ENCODE data around the gene TMSB10. TPM values are rescaled to one million over a fixed set of nuclear protein-coding genes. Genes with fewer than 3 reads are reported as not detected.

TMSB10 gene
- total and polyA plus RNA-seq, 2 donors (not counting 1 experiment from before 2014, with no cell fraction given) = 885 to 5,410 TPM

DNA sequence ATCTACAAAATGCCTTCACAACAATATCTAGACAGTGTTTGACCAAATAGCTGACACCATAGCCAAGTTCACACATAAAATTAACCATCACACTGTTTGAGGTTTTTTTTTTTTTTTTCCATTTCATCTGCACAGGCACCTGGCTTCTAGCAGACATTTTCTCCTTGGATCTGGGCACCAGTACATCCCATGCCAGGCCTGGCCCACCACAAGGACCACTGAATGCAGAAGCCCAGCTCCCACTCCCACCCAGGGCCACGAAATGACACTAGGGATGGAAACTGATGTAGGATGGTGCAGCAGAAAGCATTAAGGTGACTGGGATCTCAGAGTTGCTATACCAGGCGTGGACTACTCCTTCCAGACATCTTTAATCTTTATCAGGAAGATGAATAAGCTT lies 13.0 kb downstream of the TMSB10 start:
- H3K4me3 ChIP-seq (ENCODE audit: control extremely low read depth in 1 of 5, extremely low read depth in 1 of 5, insufficient read depth in 1 of 5, low read depth in 2 of 5, low read length in 4 of 5) = peak overlapping the region in 1 of 5 experiments; percentile 16
- no peak for TF ChIP-seq EZH2 (IDR thresholded peaks at IDR 0.05; ENCODE audit: borderline replicate concordance, insufficient read depth, low read depth, low read length, poor library complexity, severe bottlenecking)
- TF ChIP-seq, protein P1, sequence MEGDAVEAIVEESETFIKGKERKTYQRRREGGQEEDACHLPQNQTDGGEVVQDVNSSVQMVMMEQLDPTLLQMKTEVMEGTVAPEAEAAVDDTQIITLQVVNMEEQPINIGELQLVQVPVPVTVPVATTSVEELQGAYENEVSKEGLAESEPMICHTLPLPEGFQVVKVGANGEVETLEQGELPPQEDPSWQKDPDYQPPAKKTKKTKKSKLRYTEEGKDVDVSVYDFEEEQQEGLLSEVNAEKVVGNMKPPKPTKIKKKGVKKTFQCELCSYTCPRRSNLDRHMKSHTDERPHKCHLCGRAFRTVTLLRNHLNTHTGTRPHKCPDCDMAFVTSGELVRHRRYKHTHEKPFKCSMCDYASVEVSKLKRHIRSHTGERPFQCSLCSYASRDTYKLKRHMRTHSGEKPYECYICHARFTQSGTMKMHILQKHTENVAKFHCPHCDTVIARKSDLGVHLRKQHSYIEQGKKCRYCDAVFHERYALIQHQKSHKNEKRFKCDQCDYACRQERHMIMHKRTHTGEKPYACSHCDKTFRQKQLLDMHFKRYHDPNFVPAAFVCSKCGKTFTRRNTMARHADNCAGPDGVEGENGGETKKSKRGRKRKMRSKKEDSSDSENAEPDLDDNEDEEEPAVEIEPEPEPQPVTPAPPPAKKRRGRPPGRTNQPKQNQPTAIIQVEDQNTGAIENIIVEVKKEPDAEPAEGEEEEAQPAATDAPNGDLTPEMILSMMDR (IDR thresholded peaks at IDR 0.05) = no peak
- H3K27me3 ChIP-seq (replicated peaks in 1 of 4; ENCODE audit: control extremely low read depth in 1 of 4, control insufficient read depth in 3 of 4, insufficient read depth in 4 of 4, low read length in 3 of 4) = no peaks in the 10 kb centered on the region
- H3K27ac ChIP-seq (ENCODE audit: low read length in 2 of 2) = peak overlapping the region; percentile 89 to 90
- peaks cover 37 to 44% of the 10 kb centered on the region in 2 donors for H3K4me1 ChIP-seq (ENCODE audit: control insufficient read depth in 2 of 2, insufficient read depth in 2 of 2, low read length in 2 of 2)
- peaks cover 0 to under 1% (median 0%) of the 10 kb centered on the region in 3 donors for H3K9me3 ChIP-seq (ENCODE audit: control extremely low read depth in 1 of 3, control insufficient read depth in 2 of 3, insufficient read depth in 1 of 3, low read length in 2 of 3)
- H3K27ac Mint-ChIP-seq = peak overlapping the region; percentile 85
- no CpG with 5 or more reads among the region's 2 CpGs for WGBS (ENCODE audit: insufficient coverage)
- CTCF ChIA-PET = interaction anchor here (0.6 to 11.3 kb wide), 8 partner anchors 12 to 324 kb away, joined by 3 to 316 read pairs (median 4); partner anchors contain the start of genes TMSB10 and TRABD2A
- H3K9ac ChIP-seq (ENCODE audit: low read length) = no peak overlapping the region
- H3K27me3 Mint-ChIP-seq = no peaks in the 10 kb centered on the region
- H3K4me3 Mint-ChIP-seq = peak overlapping the region; percentile 44
- H2AFZ ChIP-seq (ENCODE audit: insufficient read depth, low read depth, low read length, poor library complexity, severe bottlenecking) = peak overlapping the region; percentile 28
- peak overlapping the region; percentile 75 for H3K4me2 ChIP-seq (replicated peaks; ENCODE audit: low read depth, low read length, poor library complexity, severe bottlenecking)
- H3K36me3 ChIP-seq (replicated peaks in 1 of 2; ENCODE audit: control extremely low read depth in 1 of 2, control insufficient read depth in 1 of 2, extremely low read depth in 1 of 2, insufficient read depth in 2 of 2, low read length in 1 of 2) = no peaks in the 10 kb centered on the region
- peaks cover 11% of the 10 kb centered on the region for H3K79me2 ChIP-seq (ENCODE audit: control insufficient read depth, insufficient read depth, low read length)
- H3K4me1 Mint-ChIP-seq = peaks cover 45% of the 10 kb centered on the region
- H4K20me1 ChIP-seq (ENCODE audit: control insufficient read depth, insufficient read depth, low read length, poor library complexity, severe bottlenecking) = no peaks in the 10 kb centered on the region
- H3K9me3 Mint-ChIP-seq (ENCODE audit: insufficient read depth) = no peaks in the 10 kb centered on the region
- intact Hi-C loops (cut with micrococcal nuclease) = no loop called here
- DNase-seq (no peak), ATAC-seq (ENCODE audit: low read depth) (no peak)
- POLR2A ChIA-PET = interaction anchor here (0.5 to 6.8 kb wide), 6 partner anchors 12 to 52 kb away, joined by 3 to 129 read pairs (median 5); partner anchors contain the start of genes KCMF1, TMSB10 and TRABD2A

DNA sequence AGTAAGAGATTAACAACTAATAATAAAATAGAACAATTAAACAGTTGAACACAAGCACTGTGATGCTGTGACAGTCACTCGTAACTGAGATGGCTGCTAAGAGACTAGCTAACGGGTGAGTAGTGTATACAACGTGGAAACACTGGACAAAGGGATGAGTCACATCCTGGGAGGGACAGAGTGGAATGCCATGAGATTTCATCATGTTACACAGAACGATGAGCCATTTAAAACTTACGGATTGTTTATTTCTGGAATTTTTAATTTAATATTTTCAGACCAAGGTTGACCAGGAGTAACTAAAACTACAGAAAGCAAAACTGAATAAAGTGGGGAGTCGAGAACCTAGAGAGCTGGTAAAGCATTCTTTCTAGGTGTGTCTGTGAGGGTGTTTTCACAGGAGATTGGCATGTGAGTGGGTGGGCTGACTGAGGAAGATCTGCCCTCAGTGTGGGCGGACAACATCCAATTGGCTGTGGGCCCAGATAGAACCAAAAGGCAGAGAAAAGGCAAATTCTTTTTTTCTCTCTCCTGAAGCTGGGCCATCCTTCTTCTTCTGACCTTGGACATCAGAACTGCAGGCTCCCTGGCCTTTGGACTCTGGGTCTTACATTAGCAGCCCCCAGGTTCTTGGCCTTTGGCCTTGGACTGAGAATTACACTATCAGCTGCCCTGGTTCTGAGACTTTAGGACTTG lies 14.6 kb downstream of the TMSB10 start:
- H3K27ac ChIP-seq (ENCODE audit: low read length in 2 of 2) = peak overlapping the region; percentile 89 to 90
- ATAC-seq (ENCODE audit: low read depth) = peak; percentile 52
- peaks cover 2% of the 10 kb centered on the region for H3K9me3 Mint-ChIP-seq (ENCODE audit: insufficient read depth)
- DNase-seq = peak; percentile 52
- no peaks in the 10 kb centered on the region for H3K27me3 Mint-ChIP-seq
- H3K4me3 ChIP-seq (ENCODE audit: control extremely low read depth in 1 of 5, extremely low read depth in 1 of 5, insufficient read depth in 1 of 5, low read depth in 2 of 5, low read length in 4 of 5) = peak overlapping the region in 4 of 5 experiments; percentile 8 to 55 (median 24)
- H3K79me2 ChIP-seq (ENCODE audit: control insufficient read depth, insufficient read depth, low read length) = peaks cover 11% of the 10 kb centered on the region
- peaks cover 56% of the 10 kb centered on the region for H3K4me1 Mint-ChIP-seq
- peak overlapping the region; percentile 64 for H3K4me3 Mint-ChIP-seq
- peak overlapping the region; percentile 75 for H3K4me2 ChIP-seq (replicated peaks; ENCODE audit: low read depth, low read length, poor library complexity, severe bottlenecking)
- H4K20me1 ChIP-seq (ENCODE audit: control insufficient read depth, insufficient read depth, low read length, poor library complexity, severe bottlenecking) = no peaks in the 10 kb centered on the region
- intact Hi-C loops (cut with micrococcal nuclease) = loop anchor here (1.0 kb wide), 2 partner anchors 7 to 14 kb away; no protein-coding TSS in a partner anchor
- H3K27me3 ChIP-seq (replicated peaks in 1 of 4; ENCODE audit: control extremely low read depth in 1 of 4, control insufficient read depth in 3 of 4, insufficient read depth in 4 of 4, low read length in 3 of 4) = no peaks in the 10 kb centered on the region
- peak overlapping the region; percentile 55 for H2AFZ ChIP-seq (ENCODE audit: insufficient read depth, low read depth, low read length, poor library complexity, severe bottlenecking)
- peak overlapping the region; percentile 84 for H3K27ac Mint-ChIP-seq
- peaks cover 51 to 60% of the 10 kb centered on the region in 2 donors for H3K4me1 ChIP-seq (ENCODE audit: control insufficient read depth in 2 of 2, insufficient read depth in 2 of 2, low read length in 2 of 2)
- 20% methylated on average over 4 of the region's 7 CpGs for WGBS (ENCODE audit: insufficient coverage)
- no peaks in the 10 kb centered on the region for H3K36me3 ChIP-seq (replicated peaks in 1 of 2; ENCODE audit: control extremely low read depth in 1 of 2, control insufficient read depth in 1 of 2, extremely low read depth in 1 of 2, insufficient read depth in 2 of 2, low read length in 1 of 2)
- H3K9ac ChIP-seq (ENCODE audit: low read length) = peak overlapping the region; percentile 54
- CTCF ChIA-PET = interaction anchor here (0.5 to 11.3 kb wide), 12 partner anchors 9 to 422 kb away, joined by 3 to 316 read pairs (median 5); partner anchors contain the start of genes TMSB10 and TRABD2A
- TF ChIP-seq, protein P1 (IDR thresholded peaks at IDR 0.05) = no peak
- no peak for TF ChIP-seq EZH2 (IDR thresholded peaks at IDR 0.05; ENCODE audit: borderline replicate concordance, insufficient read depth, low read depth, low read length, poor library complexity, severe bottlenecking)
- H3K9me3 ChIP-seq (ENCODE audit: control extremely low read depth in 1 of 3, control insufficient read depth in 2 of 3, insufficient read depth in 1 of 3, low read length in 2 of 3) = peaks cover 0 to 6% (median 0%) of the 10 kb centered on the region in 3 donors
- POLR2A ChIA-PET = interaction anchor here (0.6 to 6.8 kb wide), 12 partner anchors 14 to 41 kb away, joined by 3 to 129 read pairs (median 5); partner anchors contain the start of genes TMSB10 and TRABD2A

All from B cell (primary cell).